HAP-1 (cell line): ENCODE data around the gene FANCE.

ENCODE experiments used
- DNase-seq, 2 experiments: peaks; one replicate each; pipeline ENCODE4 v3.0.0-alpha.2; 2016 to 2020; ENCODE audit warnings: low spot score in 2 of 2
- H3K27me3 ChIP-seq: fragments of 250-450 bp; sonication (Bioruptor Pico); 2 replicates; pipeline ENCODE4 v1.5.1; 2020; ENCODE audit warnings: low read depth, mild to moderate bottlenecking, moderate library complexity
- H3K36me3 ChIP-seq: fragments of 250-450 bp; sonication (Bioruptor Pico); replicated peaks from 2 replicates; pipeline ENCODE4 v1.5.1; 2020; ENCODE audit warnings: mild to moderate bottlenecking
- H3K4me1 ChIP-seq: fragments of 250-450 bp; sonication (Bioruptor Pico); 2 replicates; pipeline ENCODE4 v1.5.1; 2020; ENCODE audit warnings: mild to moderate bottlenecking
- H3K4me3 ChIP-seq: fragments of 250-450 bp; sonication (Bioruptor Pico); 2 replicates; pipeline ENCODE4 v1.5.1; 2020; ENCODE audit warnings: mild to moderate bottlenecking, moderate library complexity
- H3K9me3 ChIP-seq: fragments of 250-450 bp; sonication (Bioruptor Pico); 2 replicates; pipeline ENCODE4 v1.5.1; 2020; ENCODE audit warnings: mild to moderate bottlenecking, moderate library complexity
- in situ Hi-C: fragments of 300-500 bp; cut with MboI; formaldehyde crosslinking; loops from 3 replicates; pipeline ENCODE4 v1.14.3; 2020; ENCODE audit warnings: low sequenced_read_pairs, inconsistent platforms, mixed read lengths

FANCE gene

DNA sequence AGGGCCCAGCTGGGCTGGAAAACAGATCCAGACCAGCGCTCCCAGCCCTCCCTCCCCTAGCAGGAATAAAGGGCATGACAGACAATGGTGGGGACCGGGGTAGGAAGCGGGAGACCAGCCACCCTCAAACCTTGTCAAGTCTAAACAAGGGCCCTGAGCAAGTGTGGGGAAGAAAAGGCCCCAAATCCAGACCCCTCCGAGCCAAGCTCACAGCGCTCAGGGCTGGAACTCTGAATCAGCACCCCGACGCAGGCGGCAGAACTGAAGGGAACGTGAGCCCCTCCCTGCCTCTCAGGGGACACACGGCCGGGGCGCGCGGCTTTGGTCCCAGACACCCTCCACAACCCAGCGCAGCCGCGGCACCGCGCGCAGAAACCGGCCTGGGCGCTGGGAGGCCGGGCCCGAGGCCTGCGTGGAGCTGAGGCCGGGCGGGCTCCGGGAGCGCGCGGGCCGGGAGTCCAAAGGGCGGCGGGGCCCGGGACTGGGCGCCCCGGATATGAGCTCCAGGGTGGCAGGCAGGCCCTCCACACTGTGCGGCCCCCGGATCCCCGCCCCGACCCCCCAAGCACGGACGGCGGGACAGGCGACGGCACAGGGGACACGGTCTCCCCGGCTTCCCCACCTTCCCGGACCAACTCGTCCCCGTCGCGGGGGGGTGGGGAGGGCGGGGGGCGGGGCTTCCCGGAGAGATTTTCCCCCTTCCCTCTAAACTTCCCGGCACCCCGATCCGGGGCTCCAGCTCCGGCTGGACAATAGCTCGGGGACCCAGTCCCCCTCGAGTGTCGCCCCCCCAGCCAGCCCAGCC lies 44.1 kb downstream of the FANCE start:
- in situ Hi-C loops = no loop called here
- peak in 1 of 2 experiments; percentile 31 for DNase-seq
- Histone ChIP-seq H3K9me3 (no peaks in the 10 kb centered on the region), H3K4me1 (peaks cover 4% of the 10 kb centered on the region), H3K36me3 (no peaks in the 10 kb centered on the region), H3K4me3 (peak overlapping the region; percentile 55), H3K27me3 (no peaks in the 10 kb centered on the region)

GRCh38 chr6:35496841-35497570 lies 44.9 kb downstream of the FANCE start, which contains the start of gene TEAD3:
TEAD3 (minus strand) TSS chr6:35497079.
- peak within 1 kb of the TSS; percentile 55 for H3K4me3 ChIP-seq
- H3K27me3 ChIP-seq = no peaks in the 10 kb centered on the region
- in situ Hi-C loops = no loop called here
- peak; percentile 31 to 73 for DNase-seq
- no peaks in the 10 kb centered on the region for H3K36me3 ChIP-seq
- peaks cover 4% of the 10 kb centered on the region for H3K4me1 ChIP-seq
- no peaks in the 10 kb centered on the region for H3K9me3 ChIP-seq

DNA sequence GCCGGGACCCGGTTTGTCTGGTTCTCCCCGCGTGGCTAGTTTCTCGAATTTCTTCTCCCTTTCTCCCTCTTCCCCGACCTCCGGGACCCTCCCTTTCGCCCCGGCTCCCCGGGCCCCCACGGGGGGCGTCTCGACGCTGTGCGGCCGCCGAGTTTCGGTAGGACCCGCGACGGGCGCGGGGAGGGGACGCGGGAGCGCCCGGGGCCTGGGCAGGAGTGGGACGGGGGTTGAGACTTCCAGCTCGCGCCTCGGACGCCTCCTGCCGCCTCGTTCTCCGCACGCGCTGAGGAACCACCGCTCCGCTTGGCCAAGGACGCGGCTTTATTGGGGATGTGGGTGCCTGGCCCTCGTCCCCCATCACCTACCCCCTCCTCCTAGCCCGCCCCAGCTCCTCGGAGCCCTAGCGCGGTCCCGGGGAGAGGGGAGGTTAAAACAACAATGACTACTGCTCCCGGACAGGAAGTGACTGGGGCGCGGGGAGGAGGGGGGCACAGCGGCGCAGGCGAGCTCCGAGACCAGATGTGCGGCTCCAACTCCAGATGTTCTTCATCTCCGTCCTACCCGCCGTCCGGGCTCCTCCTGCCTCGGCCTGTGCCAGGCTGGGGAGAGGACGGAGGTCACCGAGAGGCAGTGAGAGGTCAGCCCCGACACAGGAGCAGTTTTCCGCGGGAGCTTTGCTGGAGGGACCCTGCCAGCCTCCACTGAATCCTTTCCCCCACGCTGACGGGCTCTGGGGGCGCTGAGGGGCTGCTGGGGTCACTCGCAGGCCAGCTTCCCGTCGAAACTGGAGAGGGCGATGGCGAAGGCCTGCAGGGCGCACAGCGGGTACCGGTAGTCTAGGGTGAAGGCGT lies 45.7 kb downstream of the FANCE start:
- Histone ChIP-seq H3K4me1 (peaks cover 4% of the 10 kb centered on the region), H3K9me3 (no peaks in the 10 kb centered on the region), H3K27me3 (no peaks in the 10 kb centered on the region), H3K4me3 (peak overlapping the region; percentile 43), H3K36me3 (no peaks in the 10 kb centered on the region)
- DNase-seq = peak in 1 of 2 experiments; percentile 59
- in situ Hi-C loops = no loop called here

- Histone ChIP-seq H3K9me3 (no peaks in the 10 kb centered on the region), H3K4me1 (peaks cover 4% of the 10 kb centered on the region), H3K27me3 (no peaks in the 10 kb centered on the region), H3K4me3 (no peak overlapping the region), H3K36me3 (no peaks in the 10 kb centered on the region)
- in situ Hi-C loops = no loop called here
- no peak for DNase-seq
Measured at GRCh38 chr6:35498422-35499067, 46.4 kb downstream of the FANCE start.

DNA sequence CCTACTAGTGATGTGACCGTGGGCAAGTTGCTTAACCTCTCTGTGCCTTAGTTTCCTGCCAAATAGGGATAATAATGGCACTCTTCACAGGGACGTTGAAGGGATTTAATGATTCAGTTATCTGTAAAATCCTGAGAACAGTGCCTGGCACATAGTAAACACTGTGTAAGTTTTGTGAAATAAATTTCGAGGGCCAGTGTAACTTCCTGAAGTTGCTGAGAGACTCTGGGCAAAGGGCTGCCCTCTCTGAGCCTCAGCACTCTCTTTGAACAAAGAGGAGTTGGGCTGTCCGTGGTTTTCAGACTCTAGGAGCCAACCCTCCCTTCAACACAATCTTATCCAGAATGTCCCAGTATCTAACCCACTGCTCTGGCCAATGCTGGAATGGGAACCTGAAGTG lies 47.2 kb downstream of the FANCE start:
- H3K27me3 ChIP-seq = no peaks in the 10 kb centered on the region
- in situ Hi-C loops = no loop called here
- no peak for DNase-seq

GRCh38 chr6:35500782-35501181 lies 48.6 kb downstream of the FANCE start:
- no peaks in the 10 kb centered on the region for H3K36me3 ChIP-seq
- peaks cover 4% of the 10 kb centered on the region for H3K4me1 ChIP-seq
- in situ Hi-C loops = no loop called here
- no peak overlapping the region for H3K4me3 ChIP-seq
- DNase-seq = no peak
- no peaks in the 10 kb centered on the region for H3K27me3 ChIP-seq
- no peaks in the 10 kb centered on the region for H3K9me3 ChIP-seq

More for the DNA sequence above, 47.2 kb downstream of the FANCE start:
- H3K4me1 ChIP-seq = peaks cover 4% of the 10 kb centered on the region
- no peaks in the 10 kb centered on the region for H3K9me3 ChIP-seq
- H3K36me3 ChIP-seq = no peaks in the 10 kb centered on the region
- no peak overlapping the region for H3K4me3 ChIP-seq

- H3K36me3 ChIP-seq = no peaks in the 10 kb centered on the region
Measured at GRCh38 chr6:35501784-35502183, 49.6 kb downstream of the FANCE start.

DNA sequence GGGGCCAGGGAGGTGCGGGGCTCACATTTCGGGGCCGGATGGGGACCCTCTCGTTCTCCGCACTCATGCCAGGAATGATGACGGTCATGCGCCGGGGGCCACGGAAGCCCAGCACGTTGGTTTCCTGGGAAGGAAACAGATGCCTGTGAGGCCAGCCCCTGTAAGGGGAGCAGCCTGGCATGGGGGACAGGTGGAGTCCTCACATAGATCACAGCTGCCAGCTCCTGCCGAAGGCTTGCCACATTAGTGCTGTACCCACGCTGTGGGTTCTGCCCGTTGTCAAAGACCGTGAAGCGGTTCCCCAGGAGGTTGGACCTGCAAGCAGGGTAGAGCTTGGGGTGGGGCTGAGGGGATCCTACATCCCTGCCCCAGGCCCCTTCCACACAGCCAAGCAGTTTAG lies 51.4 kb downstream of the FANCE start:
- H3K36me3 ChIP-seq = no peaks in the 10 kb centered on the region
- in situ Hi-C loops = no loop called here

More at GRCh38 chr6:35501784-35502183, 49.6 kb downstream of the FANCE start:
- H3K9me3 ChIP-seq = no peaks in the 10 kb centered on the region
- no peak overlapping the region for H3K4me3 ChIP-seq
- H3K27me3 ChIP-seq = no peaks in the 10 kb centered on the region
- in situ Hi-C loops = no loop called here
- no peak for DNase-seq
- peaks cover 4% of the 10 kb centered on the region for H3K4me1 ChIP-seq

DNA sequence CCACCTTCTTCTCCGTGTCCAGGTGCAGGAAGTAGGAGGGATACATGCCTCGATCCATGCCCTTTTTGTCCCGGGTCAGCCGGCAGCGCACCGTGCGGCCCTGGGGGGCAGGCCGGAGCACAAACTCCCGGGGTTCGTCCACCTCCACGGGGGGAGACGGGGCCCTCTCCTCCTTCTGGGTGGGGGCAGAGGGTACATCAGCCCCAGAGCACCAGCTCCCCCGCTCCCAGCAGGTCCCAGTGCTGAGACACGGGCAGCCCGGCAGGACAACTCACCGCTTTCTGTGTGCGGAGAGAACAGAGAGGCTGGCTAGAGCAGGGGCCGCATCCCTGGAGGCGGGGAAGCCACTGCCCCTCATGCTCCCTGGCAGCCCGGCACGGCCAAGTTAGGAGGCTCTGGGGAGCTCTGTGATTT lies 53.9 kb downstream of the FANCE start:
- no peaks in the 10 kb centered on the region for H3K36me3 ChIP-seq
- no peaks in the 10 kb centered on the region for H3K9me3 ChIP-seq
- H3K4me1 ChIP-seq = no peaks in the 10 kb centered on the region; the same call in 1 of the 2 replicates
- no peak overlapping the region for H3K4me3 ChIP-seq
- DNase-seq = no peak
- in situ Hi-C loops = no loop called here
- H3K27me3 ChIP-seq = no peaks in the 10 kb centered on the region

More for the DNA sequence above, 51.4 kb downstream of the FANCE start:
- Histone ChIP-seq H3K4me3 (no peak overlapping the region), H3K27me3 (no peaks in the 10 kb centered on the region), H3K9me3 (no peaks in the 10 kb centered on the region), H3K4me1 (no peaks in the 10 kb centered on the region; the same call in 1 of the 2 replicates)
- no peak for DNase-seq

GRCh38 chr6:35506536-35506935 lies 54.4 kb downstream of the FANCE start:
- H3K4me1 ChIP-seq = no peaks in the 10 kb centered on the region; the same call in 1 of the 2 replicates
- no peaks in the 10 kb centered on the region for H3K27me3 ChIP-seq
- in situ Hi-C loops = no loop called here
- H3K36me3 ChIP-seq = no peaks in the 10 kb centered on the region
- no peaks in the 10 kb centered on the region for H3K9me3 ChIP-seq
- DNase-seq = no peak
- no peak overlapping the region for H3K4me3 ChIP-seq

DNA sequence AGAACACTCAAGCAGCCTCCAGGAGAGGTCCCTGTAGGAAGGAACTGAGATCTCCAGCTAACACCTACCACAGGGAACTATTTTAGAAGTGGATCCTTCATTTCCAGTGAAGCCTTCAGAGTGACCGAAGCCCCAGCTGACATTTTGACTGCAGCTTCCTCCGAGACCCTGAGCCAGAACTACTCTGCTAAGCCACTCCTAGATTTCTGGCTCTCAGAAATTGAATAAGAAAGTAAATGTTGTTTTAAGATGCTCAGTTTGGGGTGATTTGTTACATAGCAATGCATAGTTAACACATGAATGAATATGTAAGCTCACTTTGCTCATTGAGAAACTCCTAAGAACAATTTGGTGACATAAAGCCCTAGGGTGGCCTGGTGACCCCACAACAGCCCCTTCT lies 55.1 kb downstream of the FANCE start:
- no peaks in the 10 kb centered on the region for H3K27me3 ChIP-seq
- in situ Hi-C loops = no loop called here

GRCh38 chr6:35508027-35508426 lies 55.9 kb downstream of the FANCE start:
- in situ Hi-C loops = no loop called here
- Histone ChIP-seq H3K4me1 (no peaks in the 10 kb centered on the region; the same call in 1 of the 2 replicates), H3K27me3 (no peaks in the 10 kb centered on the region), H3K9me3 (no peaks in the 10 kb centered on the region), H3K4me3 (no peak overlapping the region), H3K36me3 (no peaks in the 10 kb centered on the region)
- no peak for DNase-seq

More for the DNA sequence above, 55.1 kb downstream of the FANCE start:
- no peaks in the 10 kb centered on the region for H3K36me3 ChIP-seq
- no peak overlapping the region for H3K4me3 ChIP-seq
- DNase-seq = no peak
- H3K4me1 ChIP-seq = no peaks in the 10 kb centered on the region; the same call in 1 of the 2 replicates
- H3K9me3 ChIP-seq = no peaks in the 10 kb centered on the region

- no peaks in the 10 kb centered on the region for H3K9me3 ChIP-seq
- H3K27me3 ChIP-seq = no peaks in the 10 kb centered on the region
- no peak for DNase-seq
- no peaks in the 10 kb centered on the region for H3K36me3 ChIP-seq
- H3K4me3 ChIP-seq = no peak overlapping the region
- in situ Hi-C loops = no loop called here
- H3K4me1 ChIP-seq = no peaks in the 10 kb centered on the region; the same call in 1 of the 2 replicates
Measured at GRCh38 chr6:35508542-35508941, 56.4 kb downstream of the FANCE start.
